ENCODE measurements around the gene ZFP69B. TPM values are rescaled to one million over a fixed set of nuclear protein-coding genes. Genes with fewer than 3 reads are reported as not detected.

ZFP69B gene
- total and polyA plus RNA-seq, 2 of the 4 experiments (the other 2 are of a cell fraction) = 3.1 to 6.8 TPM

- peaks cover 0 to 11% of the 10 kb centered on the region in 2 experiments; a peak in 2 of 4 replicates for H3K79me1 ChIP-seq (ENCODE audit: low read depth in 1 of 2, low read length in 2 of 2)
- H3K36me3 ChIP-seq (ENCODE audit: control insufficient read depth, insufficient read depth, low read length) = peaks cover 2% of the 10 kb centered on the region
- H3K4me1 ChIP-seq (ENCODE audit: control insufficient read depth, insufficient read depth, low read length) = 0 out of 2 replicates have a peak, but pooled peaks cover 2% of the 10 kb centered on the region
- H3K9me3 ChIP-seq (ENCODE audit: control insufficient read depth, insufficient read depth, low read length) = peaks cover 16% of the 10 kb centered on the region
- no peak overlapping the region for H2AK9ac ChIP-seq (replicated peaks; ENCODE audit: low read depth, low read length, poor library complexity)
- H2BK15ac ChIP-seq (ENCODE audit: low read depth, low read length) = no peak overlapping the region
- in situ Hi-C loops (cut with MboI; ENCODE audit: low sequenced_read_pairs) (no loop called here), dilution Hi-C loops (cut with HindIII; ENCODE audit: low sequenced_read_pairs, unreplicated experiment) (no loop called here), intact Hi-C loops (cut with micrococcal nuclease) (no loop called here)
- H3K14ac ChIP-seq (replicated peaks; ENCODE audit: low read depth, low read length) = no peak overlapping the region
- CTCF ChIA-PET = no interaction called here
- ATAC-seq (ENCODE audit: low read depth) (no peak), DNase-seq (no peak)
- no TSS peak for BruUV-seq (replicated peaks)
- WGBS, 2 experiments (ENCODE audit: extremely low coverage in 2 of 2, insufficient read length in 1 of 2) = no CpG with 5 or more reads among the region's 2 CpGs
- H2BK120ac ChIP-seq (ENCODE audit: low read depth, low read length) = no peak overlapping the region
- H2AK5ac ChIP-seq (ENCODE audit: low read depth, low read length) = no peak overlapping the region
- no peak overlapping the region for H3K23ac ChIP-seq (ENCODE audit: low read depth, low read length)
- H3K56ac ChIP-seq (ENCODE audit: extremely low read depth, insufficient read depth, low read length) = no peak overlapping the region
- POLR2A ChIA-PET (ENCODE audit: unreplicated experiment) = no interaction called here
- H3K27me3 ChIP-seq (ENCODE audit: control insufficient read depth, insufficient read depth, low read length) = no peaks in the 10 kb centered on the region
- no peak overlapping the region for H3K4ac ChIP-seq (ENCODE audit: low read depth, low read length)
- no peak overlapping the region for H4K5ac ChIP-seq (ENCODE audit: low read depth, low read length)
- no peak overlapping the region for H2BK5ac ChIP-seq (ENCODE audit: low read depth, low read length, poor library complexity, severe bottlenecking)
- no peaks in the 10 kb centered on the region for H4K20me1 ChIP-seq (ENCODE audit: insufficient read depth, low read length)
- no peak overlapping the region for H3K27ac ChIP-seq (ENCODE audit: insufficient read depth, low read length)
- H3K4me3 ChIP-seq (ENCODE audit: insufficient read depth, low read depth, low read length) = no peak overlapping the region
- TF ChIP-seq RAD21 (IDR thresholded peaks at IDR 0.05; ENCODE audit: low read length) = no peak
- TF ChIP-seq ELK1 (IDR thresholded peaks at IDR 0.05; ENCODE audit: borderline replicate concordance, low read depth, low read length) = no peak
- TF ChIP-seq POLR2A (IDR thresholded peaks at IDR 0.05; ENCODE audit: low read depth, low read length) = no peak
- TF ChIP-seq USF2 (IDR thresholded peaks at IDR 0.05; ENCODE audit: low read depth, low read length) = no peak
- TF ChIP-seq FOS (IDR thresholded peaks at IDR 0.05; ENCODE audit: low read depth, low read length) = no peak
- no peak for TF ChIP-seq CHD1 (IDR thresholded peaks at IDR 0.05; ENCODE audit: low read depth, low read length)
- TF ChIP-seq MAZ (IDR thresholded peaks at IDR 0.05; ENCODE audit: borderline replicate concordance, low read depth, low read length) = no peak
- no peak for TF ChIP-seq NFE2L2 (IDR thresholded peaks at IDR 0.05; ENCODE audit: low read depth, low read length)
- no peak for TF ChIP-seq BHLHE40 (IDR thresholded peaks at IDR 0.05; ENCODE audit: low read depth, low read length)
- TF ChIP-seq CTCF (conservative IDR thresholded peaks at IDR 0.05; ENCODE audit: low read depth, low read length) = no peak
- no peak for TF ChIP-seq MAFK (IDR thresholded peaks at IDR 0.05; ENCODE audit: low read depth, low read length)
- no peak for TF ChIP-seq RFX5 (IDR thresholded peaks at IDR 0.05; ENCODE audit: low read depth, low read length)
- no peak for TF ChIP-seq SMC3 (IDR thresholded peaks at IDR 0.05; ENCODE audit: low read depth, low read length)
- TF ChIP-seq MXI1 (IDR thresholded peaks at IDR 0.05; ENCODE audit: borderline replicate concordance, low read depth, low read length) = no peak
- H2BK20ac ChIP-seq (ENCODE audit: low read depth, low read length) = no peak overlapping the region
- no peaks in the 10 kb centered on the region; the same call in 1 of the 2 replicates for H3K9me1 ChIP-seq (ENCODE audit: insufficient read depth, low read length)
- H3K4me2 ChIP-seq (ENCODE audit: low read depth, low read length) = no peak overlapping the region
- H4K8ac ChIP-seq (ENCODE audit: low read depth in 2 of 2, low read length in 2 of 2) = no peak overlapping the region
- no peak overlapping the region for H3K18ac ChIP-seq (ENCODE audit: low read depth, low read length)
- H4K91ac ChIP-seq (ENCODE audit: insufficient read depth, low read depth, low read length) = no peak overlapping the region
- no peak overlapping the region for H2AFZ ChIP-seq (replicated peaks; ENCODE audit: low read length, poor library complexity)
- no peak overlapping the region for H3K9ac ChIP-seq (ENCODE audit: low read depth, low read length)
These were observed 25.0 kb downstream of the ZFP69B start for GRCh38 chr1:40475268-40475667.
